HG03064 (cell line): Measurements from ENCODE around the gene TOMM70.
"Not testable (repeated sequence)": the region's sequence is repeated elsewhere in the genome, so short reads cannot be mapped to it uniquely, and the experiment has no call there.

Experiments used
- ATAC-seq: cut with Tn5 transposase; IDR thresholded peaks from one replicate; pipeline ENCODE4 v1.9.1; 2021; ENCODE audit warnings: low read depth; ENCODE audit not compliant: unreplicated experiment

Gene TOMM70

GRCh38 chr3:100400780-100401673 is at the start of gene TOMM70, which contains the start of gene LNP1:
TSS of gene TOMM70 (minus strand) at chr3:100401089. CDS start at chr3:100400949, 140 bp downstream.
TSS of gene LNP1 (plus strand) at chr3:100401539. CDS start at chr3:100429730, 28,191 bp downstream.
- peak; percentile 89 for ATAC-seq

- no peak for ATAC-seq
Measured at GRCh38 chr3:100449214-100449613, 48.3 kb upstream of the TOMM70 start.

- no peak for ATAC-seq
Measured at GRCh38 chr3:100448079-100448478, 47.2 kb upstream of the TOMM70 start.

GRCh38 chr3:100447067-100447466 is 46.2 kb upstream of the TOMM70 start:
- ATAC-seq, result not testable (repeated sequence)

- ATAC-seq, result no peak
Measured at GRCh38 chr3:100443690-100444089, 42.8 kb upstream of the TOMM70 start.

- no peak for ATAC-seq
Measured at GRCh38 chr3:100440895-100441294, 40.0 kb upstream of the TOMM70 start.

- no peak for ATAC-seq
Measured at GRCh38 chr3:100438623-100438974, 37.7 kb upstream of the TOMM70 start.

GRCh38 chr3:100437721-100438622 is 37.1 kb upstream of the TOMM70 start:
- no peak for ATAC-seq

GRCh38 chr3:100436951-100437350 is 36.1 kb upstream of the TOMM70 start:
- no peak for ATAC-seq

GRCh38 chr3:100429187-100429716 is 28.4 kb upstream of the TOMM70 start:
- ATAC-seq, result no peak

- ATAC-seq, result no peak
Measured at GRCh38 chr3:100427699-100428098, 26.8 kb upstream of the TOMM70 start.

- no peak for ATAC-seq
Measured at GRCh38 chr3:100426067-100426682, 25.3 kb upstream of the TOMM70 start.

- no peak for ATAC-seq
Measured at GRCh38 chr3:100425316-100425715, 24.4 kb upstream of the TOMM70 start.

- no peak for ATAC-seq
Measured at GRCh38 chr3:100424261-100424660, 23.4 kb upstream of the TOMM70 start.

- no peak for ATAC-seq
Measured at GRCh38 chr3:100423611-100424010, 22.7 kb upstream of the TOMM70 start.

- ATAC-seq, result no peak
Measured at GRCh38 chr3:100420885-100421284, 20.0 kb upstream of the TOMM70 start.

GRCh38 chr3:100419406-100419805 is 18.5 kb upstream of the TOMM70 start:
- no peak for ATAC-seq

- no peak for ATAC-seq
Measured at GRCh38 chr3:100416863-100417262, 16.0 kb upstream of the TOMM70 start.

GRCh38 chr3:100416176-100416575 is 15.3 kb upstream of the TOMM70 start:
- ATAC-seq, result no peak

- ATAC-seq, result no peak
Measured at GRCh38 chr3:100413613-100414012, 12.7 kb upstream of the TOMM70 start.
